ENCODE measurements around the gene GGT7. TPM values are rescaled to one million over a fixed set of nuclear protein-coding genes. Genes with fewer than 3 reads are reported as not detected.
A peak's percentile ranks its signal among the peaks of the same experiment; 100 is the strongest.

Gene GGT7
- total and polyA plus RNA-seq, 4 donors, result 9.4 to 22.7 (median 12.5) TPM

DNA sequence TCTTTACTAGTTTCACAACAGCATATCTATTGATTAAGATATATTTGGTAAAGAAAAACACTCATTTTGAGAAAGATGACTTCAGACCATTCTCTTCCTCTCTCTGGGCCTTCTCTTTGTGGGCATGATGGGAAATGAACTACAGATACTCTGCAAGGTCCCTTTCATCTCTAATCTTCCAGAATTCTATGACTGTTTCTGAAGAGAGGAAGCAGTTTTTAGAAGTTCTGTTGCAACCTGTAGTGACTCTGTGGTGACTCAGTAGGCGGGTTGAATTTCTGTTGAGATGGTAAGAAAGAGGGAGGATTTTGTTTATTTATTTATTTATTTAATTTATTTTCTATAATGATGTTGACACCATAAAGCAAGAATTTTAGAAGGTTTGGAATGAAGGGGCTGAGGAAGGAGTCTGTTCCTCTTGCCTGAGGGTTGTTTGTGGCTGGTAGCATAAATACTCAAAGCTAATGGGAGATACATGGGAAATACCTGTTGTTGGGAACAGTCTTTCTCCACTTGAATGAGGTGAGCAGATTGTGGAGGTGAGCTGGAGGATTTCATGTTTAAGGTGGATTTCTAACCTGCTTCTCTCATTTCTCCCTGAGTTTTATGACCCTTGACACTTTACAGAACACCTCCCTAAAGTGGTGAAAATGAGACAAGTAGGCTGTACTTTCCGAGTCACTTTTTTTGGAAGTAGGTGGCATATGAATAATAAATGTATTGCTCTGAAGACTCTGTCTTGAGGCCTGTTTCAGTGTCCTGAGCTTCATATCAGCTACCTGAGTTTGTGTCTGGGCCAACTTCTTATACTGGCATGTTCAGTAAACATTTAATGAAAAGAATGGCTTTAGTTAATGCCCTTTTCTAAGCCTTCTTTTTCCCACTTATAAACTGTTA, 18.8 kb upstream of the GGT7 start:
- Histone ChIP-seq H3K9me3 (ENCODE audit: control insufficient read depth in 4 of 4, insufficient read depth in 3 of 4, low read length in 3 of 4) (no peaks in the 10 kb centered on the region), H3K27me3 (ENCODE audit: control insufficient read depth in 3 of 3, insufficient read depth in 3 of 3, low read length in 2 of 3) (no peaks in the 10 kb centered on the region), H3K27ac (ENCODE audit: low read depth in 1 of 2, low read length in 1 of 2) (peak overlapping the region in 1 of 2 donors; percentile 45), H3K36me3 (ENCODE audit: control insufficient read depth in 4 of 4, insufficient read depth in 4 of 4, low read length in 4 of 4) (peaks cover 0 to 2% (median 1%) of the 10 kb centered on the region in 4 donors), H3K4me1 (ENCODE audit: control insufficient read depth in 5 of 5, insufficient read depth in 5 of 5, low read length in 5 of 5) (peaks cover 0 to 20% (median 0%) of the 10 kb centered on the region in 5 donors), H3K4me3 (no peak overlapping the region), H3K9ac (ENCODE audit: insufficient read depth in 1 of 2, low read length in 2 of 2) (no peak overlapping the region)
- 53 to 65% methylated on average over 2 of the region's 2 CpGs for whole genome bisulfite sequencing, 2 donors
- TF ChIP-seq, protein P1, sequence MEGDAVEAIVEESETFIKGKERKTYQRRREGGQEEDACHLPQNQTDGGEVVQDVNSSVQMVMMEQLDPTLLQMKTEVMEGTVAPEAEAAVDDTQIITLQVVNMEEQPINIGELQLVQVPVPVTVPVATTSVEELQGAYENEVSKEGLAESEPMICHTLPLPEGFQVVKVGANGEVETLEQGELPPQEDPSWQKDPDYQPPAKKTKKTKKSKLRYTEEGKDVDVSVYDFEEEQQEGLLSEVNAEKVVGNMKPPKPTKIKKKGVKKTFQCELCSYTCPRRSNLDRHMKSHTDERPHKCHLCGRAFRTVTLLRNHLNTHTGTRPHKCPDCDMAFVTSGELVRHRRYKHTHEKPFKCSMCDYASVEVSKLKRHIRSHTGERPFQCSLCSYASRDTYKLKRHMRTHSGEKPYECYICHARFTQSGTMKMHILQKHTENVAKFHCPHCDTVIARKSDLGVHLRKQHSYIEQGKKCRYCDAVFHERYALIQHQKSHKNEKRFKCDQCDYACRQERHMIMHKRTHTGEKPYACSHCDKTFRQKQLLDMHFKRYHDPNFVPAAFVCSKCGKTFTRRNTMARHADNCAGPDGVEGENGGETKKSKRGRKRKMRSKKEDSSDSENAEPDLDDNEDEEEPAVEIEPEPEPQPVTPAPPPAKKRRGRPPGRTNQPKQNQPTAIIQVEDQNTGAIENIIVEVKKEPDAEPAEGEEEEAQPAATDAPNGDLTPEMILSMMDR (IDR thresholded peaks at IDR 0.05; ENCODE audit: control extremely low read depth, extremely low read depth), result no peak
- DNase-seq, result no peak
- ATAC-seq (ENCODE audit: insufficient read depth, low FRiP score), result no peak

DNA sequence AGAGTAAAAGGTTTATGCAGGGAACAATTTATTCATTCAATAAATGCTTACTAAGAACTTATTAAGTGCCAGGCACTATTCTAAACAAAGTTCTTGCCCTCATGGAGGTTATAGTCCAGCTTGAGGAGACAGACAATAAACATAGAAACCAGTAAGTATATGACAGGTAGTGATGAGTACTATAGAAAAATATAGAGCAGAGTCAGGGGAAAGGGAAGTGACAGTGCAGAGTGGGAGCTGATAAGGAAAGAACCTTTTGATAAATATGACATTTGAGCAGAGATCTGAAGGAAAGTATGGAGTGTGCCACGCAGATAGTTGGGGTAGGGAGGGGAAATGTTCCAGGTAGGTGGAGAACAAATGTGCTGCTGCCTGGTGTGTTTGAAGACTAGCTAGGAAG, 15.8 kb upstream of the GGT7 start:
- ATAC-seq (ENCODE audit: insufficient read depth, low FRiP score) (no peak), DNase-seq (no peak)
- no peak overlapping the region for H3K9ac ChIP-seq (ENCODE audit: insufficient read depth in 1 of 2, low read length in 2 of 2)
- H3K4me3 ChIP-seq, result no peak overlapping the region
- TF ChIP-seq, protein P1 (IDR thresholded peaks at IDR 0.05; ENCODE audit: control extremely low read depth, extremely low read depth), result no peak
- H3K4me1 ChIP-seq (ENCODE audit: control insufficient read depth in 5 of 5, insufficient read depth in 5 of 5, low read length in 5 of 5), result peaks cover 0 to 17% (median 0%) of the 10 kb centered on the region in 5 donors
- no peak overlapping the region for H3K27ac ChIP-seq (ENCODE audit: low read depth in 1 of 2, low read length in 1 of 2)
- 39 to 51% methylated on average over 1 of the region's 1 CpG for WGBS, 2 donors
- H3K36me3 ChIP-seq (ENCODE audit: control insufficient read depth in 4 of 4, insufficient read depth in 4 of 4, low read length in 4 of 4), result peaks cover 0 to 11% (median 8%) of the 10 kb centered on the region in 4 donors
- no peaks in the 10 kb centered on the region for H3K9me3 ChIP-seq (ENCODE audit: control insufficient read depth in 4 of 4, insufficient read depth in 3 of 4, low read length in 3 of 4)
- no peaks in the 10 kb centered on the region for H3K27me3 ChIP-seq (ENCODE audit: control insufficient read depth in 3 of 3, insufficient read depth in 3 of 3, low read length in 2 of 3)

DNA sequence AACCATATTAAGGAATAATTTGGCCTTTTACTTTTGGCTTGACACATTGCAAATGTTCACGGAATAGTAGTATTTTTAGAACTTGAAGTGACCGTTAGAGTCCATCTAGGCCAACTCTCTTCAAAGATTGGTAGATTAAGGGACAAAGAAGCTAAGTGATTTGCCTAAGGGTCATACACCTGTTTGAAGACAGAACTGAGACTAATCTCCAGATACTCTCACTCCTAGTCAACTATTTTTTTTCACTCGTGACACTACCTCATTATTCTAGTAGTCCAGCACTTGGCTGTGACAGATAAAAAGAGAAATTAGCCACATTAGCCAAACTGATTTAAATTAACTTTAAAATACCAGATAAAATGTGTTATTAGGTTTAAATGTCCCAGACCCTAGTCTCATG, 14.4 kb upstream of the GGT7 start:
- Histone ChIP-seq H3K36me3 (ENCODE audit: control insufficient read depth in 4 of 4, insufficient read depth in 4 of 4, low read length in 4 of 4) (peaks cover 7 to 17% (median 11%) of the 10 kb centered on the region in 4 donors), H3K9ac (ENCODE audit: insufficient read depth in 1 of 2, low read length in 2 of 2) (no peak overlapping the region), H3K4me1 (ENCODE audit: control insufficient read depth in 5 of 5, insufficient read depth in 5 of 5, low read length in 5 of 5) (peaks cover 0 to 17% (median 0%) of the 10 kb centered on the region in 5 donors), H3K9me3 (ENCODE audit: control insufficient read depth in 4 of 4, insufficient read depth in 3 of 4, low read length in 3 of 4) (no peaks in the 10 kb centered on the region), H3K27ac (ENCODE audit: low read depth in 1 of 2, low read length in 1 of 2) (no peak overlapping the region), H3K27me3 (ENCODE audit: control insufficient read depth in 3 of 3, insufficient read depth in 3 of 3, low read length in 2 of 3) (no peaks in the 10 kb centered on the region), H3K4me3 (no peak overlapping the region)
- TF ChIP-seq, protein P1 (IDR thresholded peaks at IDR 0.05; ENCODE audit: control extremely low read depth, extremely low read depth), result no peak
- WGBS, 2 donors, result 26 to 50% methylated on average over 3 of the region's 3 CpGs
- ATAC-seq (ENCODE audit: insufficient read depth, low FRiP score), result no peak
- DNase-seq, result no peak
